ENCODE data around the gene ST7. TPM values are rescaled to one million over a fixed set of nuclear protein-coding genes. Genes with fewer than 3 reads are reported as not detected.

The ST7 gene
- polyA plus RNA-seq, 2 of the 4 experiments (the other 2 are of a cell fraction), result 16.2 to 26.0 TPM

- TF ChIP-seq ZC3H11A (IDR thresholded peaks at IDR 0.05) (no peak), MYC (IDR thresholded peaks at IDR 0.05; ENCODE audit: borderline replicate concordance, low read length) (no peak)
- H3K4me1 ChIP-seq, result peaks cover 4% of the 10 kb centered on the region; the same call in 1 of the 3 replicates
- no peak overlapping the region for H3K27ac ChIP-seq
- no peaks in the 10 kb centered on the region for H3K9me3 ChIP-seq
- H3K4me2 ChIP-seq, result no peak overlapping the region
- 86% methylated on average over 3 of the region's 3 CpGs for WGBS (ENCODE audit: missing lambda C conversion rate)
- no peak for ATAC-seq
- DNase-seq (ENCODE audit: low read depth in 1 of 2, low spot score in 1 of 2), result no peak
- no peak for FAIRE-seq
- no peak overlapping the region for H3K4me3 ChIP-seq
- ChIA-PET CTCF (interaction anchor here (1.0 kb wide), 1 partner anchor 14 kb away, joined by 3 read pairs; no protein-coding TSS in a partner anchor), POLR2A (no interaction called here)
Observed at GRCh38 chr7:117149692-117150091, 196.4 kb downstream of the ST7 start.

DNA sequence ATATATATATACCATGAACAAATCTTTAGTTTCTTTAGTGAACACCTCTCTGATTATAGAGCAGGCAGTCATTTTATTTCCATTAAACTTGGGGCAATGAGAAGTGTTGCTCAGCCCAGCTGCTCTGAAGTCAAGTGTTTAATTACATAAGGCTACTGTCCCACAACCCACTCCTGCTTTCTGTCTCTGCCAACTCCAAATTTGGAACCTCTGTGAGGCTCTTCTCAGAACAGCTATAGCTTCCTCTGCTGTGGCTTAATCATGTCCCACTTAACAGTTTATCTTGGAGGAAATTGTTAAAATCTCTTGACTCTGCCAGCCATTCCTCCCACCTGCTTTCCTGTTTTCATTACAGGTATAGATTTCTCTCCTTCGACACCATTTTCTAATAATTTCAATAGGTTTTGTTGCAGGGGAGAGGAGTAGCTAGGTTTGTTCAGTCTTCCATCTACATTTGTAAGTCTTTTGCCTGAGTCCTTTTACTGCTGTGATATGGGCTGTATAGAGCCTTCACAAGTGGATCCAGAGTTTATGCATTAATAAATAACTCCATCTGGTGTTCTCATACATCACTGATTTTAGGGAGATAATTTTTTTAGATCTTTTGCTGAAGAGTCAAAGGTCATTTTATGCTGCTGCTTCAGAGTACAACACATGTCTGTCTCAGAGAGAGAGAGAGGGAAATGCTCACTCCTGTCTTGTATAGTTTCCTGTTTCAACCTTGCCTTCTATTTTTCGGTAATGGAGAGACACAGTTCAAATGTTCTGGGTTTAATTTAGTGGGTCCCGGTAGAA lies 199.1 kb downstream of the ST7 start:
- Histone ChIP-seq H3K4me2 (0 out of 3 replicates have a peak overlapping the region, but pooled peaks have one; percentile 16), H3K4me1 (peaks cover 9% of the 10 kb centered on the region), H3K27ac (no peak overlapping the region), H3K9me3 (no peaks in the 10 kb centered on the region), H3K4me3 (no peak overlapping the region)
- ATAC-seq (no peak), DNase-seq (ENCODE audit: low read depth in 1 of 2, low spot score in 1 of 2) (no peak), FAIRE-seq (no peak)
- TF ChIP-seq MAFK (IDR thresholded peaks at IDR 0.05; ENCODE audit: partially characterized antibody) (no peak), TFCP2L1 (CRISPR knock-in tag; IDR thresholded peaks at IDR 0.05) (no peak), FOSL2 (IDR thresholded peaks at IDR 0.05) (no peak), FOSL2 (CRISPR knock-in tag; IDR thresholded peaks at IDR 0.05) (no peak), HMGXB4 (CRISPR knock-in tag; IDR thresholded peaks at IDR 0.05; ENCODE audit: borderline replicate concordance) (no peak), EHMT2 (IDR thresholded peaks at IDR 0.05; ENCODE audit: low read depth) (no peak), SMC3 (IDR thresholded peaks at IDR 0.05) (no peak), NR3C1 (IDR thresholded peaks at IDR 0.05) (no peak), JUNB (IDR thresholded peaks at IDR 0.05) (no peak), HDAC2 (IDR thresholded peaks at IDR 0.05) (no peak)
- TF ChIP-seq, protein P1, sequence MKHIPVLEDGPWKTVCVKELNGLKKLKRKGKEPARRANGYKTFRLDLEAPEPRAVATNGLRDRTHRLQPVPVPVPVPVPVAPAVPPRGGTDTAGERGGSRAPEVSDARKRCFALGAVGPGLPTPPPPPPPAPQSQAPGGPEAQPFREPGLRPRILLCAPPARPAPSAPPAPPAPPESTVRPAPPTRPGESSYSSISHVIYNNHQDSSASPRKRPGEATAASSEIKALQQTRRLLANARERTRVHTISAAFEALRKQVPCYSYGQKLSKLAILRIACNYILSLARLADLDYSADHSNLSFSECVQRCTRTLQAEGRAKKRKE (CRISPR knock-in tag; IDR thresholded peaks at IDR 0.05; ENCODE audit: low read depth), result no peak
- TF ChIP-seq, protein P2, sequence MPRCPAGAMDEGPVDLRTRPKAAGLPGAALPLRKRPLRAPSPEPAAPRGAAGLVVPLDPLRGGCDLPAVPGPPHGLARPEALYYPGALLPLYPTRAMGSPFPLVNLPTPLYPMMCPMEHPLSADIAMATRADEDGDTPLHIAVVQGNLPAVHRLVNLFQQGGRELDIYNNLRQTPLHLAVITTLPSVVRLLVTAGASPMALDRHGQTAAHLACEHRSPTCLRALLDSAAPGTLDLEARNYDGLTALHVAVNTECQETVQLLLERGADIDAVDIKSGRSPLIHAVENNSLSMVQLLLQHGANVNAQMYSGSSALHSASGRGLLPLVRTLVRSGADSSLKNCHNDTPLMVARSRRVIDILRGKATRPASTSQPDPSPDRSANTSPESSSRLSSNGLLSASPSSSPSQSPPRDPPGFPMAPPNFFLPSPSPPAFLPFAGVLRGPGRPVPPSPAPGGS (IDR thresholded peaks at IDR 0.05), result no peak
- TF ChIP-seq, protein P3, sequence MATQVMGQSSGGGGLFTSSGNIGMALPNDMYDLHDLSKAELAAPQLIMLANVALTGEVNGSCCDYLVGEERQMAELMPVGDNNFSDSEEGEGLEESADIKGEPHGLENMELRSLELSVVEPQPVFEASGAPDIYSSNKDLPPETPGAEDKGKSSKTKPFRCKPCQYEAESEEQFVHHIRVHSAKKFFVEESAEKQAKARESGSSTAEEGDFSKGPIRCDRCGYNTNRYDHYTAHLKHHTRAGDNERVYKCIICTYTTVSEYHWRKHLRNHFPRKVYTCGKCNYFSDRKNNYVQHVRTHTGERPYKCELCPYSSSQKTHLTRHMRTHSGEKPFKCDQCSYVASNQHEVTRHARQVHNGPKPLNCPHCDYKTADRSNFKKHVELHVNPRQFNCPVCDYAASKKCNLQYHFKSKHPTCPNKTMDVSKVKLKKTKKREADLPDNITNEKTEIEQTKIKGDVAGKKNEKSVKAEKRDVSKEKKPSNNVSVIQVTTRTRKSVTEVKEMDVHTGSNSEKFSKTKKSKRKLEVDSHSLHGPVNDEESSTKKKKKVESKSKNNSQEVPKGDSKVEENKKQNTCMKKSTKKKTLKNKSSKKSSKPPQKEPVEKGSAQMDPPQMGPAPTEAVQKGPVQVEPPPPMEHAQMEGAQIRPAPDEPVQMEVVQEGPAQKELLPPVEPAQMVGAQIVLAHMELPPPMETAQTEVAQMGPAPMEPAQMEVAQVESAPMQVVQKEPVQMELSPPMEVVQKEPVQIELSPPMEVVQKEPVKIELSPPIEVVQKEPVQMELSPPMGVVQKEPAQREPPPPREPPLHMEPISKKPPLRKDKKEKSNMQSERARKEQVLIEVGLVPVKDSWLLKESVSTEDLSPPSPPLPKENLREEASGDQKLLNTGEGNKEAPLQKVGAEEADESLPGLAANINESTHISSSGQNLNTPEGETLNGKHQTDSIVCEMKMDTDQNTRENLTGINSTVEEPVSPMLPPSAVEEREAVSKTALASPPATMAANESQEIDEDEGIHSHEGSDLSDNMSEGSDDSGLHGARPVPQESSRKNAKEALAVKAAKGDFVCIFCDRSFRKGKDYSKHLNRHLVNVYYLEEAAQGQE (IDR thresholded peaks at IDR 0.05), result no peak
- CTCF ChIA-PET, result interaction anchor here (1.1 to 1.4 kb wide), 2 partner anchors 20 to 164 kb away, joined by 3 read pairs; no protein-coding TSS in a partner anchor
- 88% methylated on average over 3 of the region's 3 CpGs for WGBS (ENCODE audit: missing lambda C conversion rate)
- POLR2A ChIA-PET, result no interaction called here
